Measurements from ENCODE around the gene SCARB1. TPM values are rescaled to one million over a fixed set of nuclear protein-coding genes. Genes with fewer than 3 reads are reported as not detected.

SCARB1 gene
- total and polyA plus RNA-seq, 2 of the 13 experiments (the other 11 are each of a cell fraction or from before 2014, with no cell fraction given), result 63.4 to 160 TPM

GRCh38 chr12:124851342-124851741 lies 12.3 kb downstream of the SCARB1 start (continued):
- TF ChIP-seq CREM (IDR thresholded peaks at IDR 0.05) (0 out of 2 replicates have a peak, but pooled peaks have one; percentile 18), CREM (CRISPR knock-in tag; IDR thresholded peaks at IDR 0.05) (no peak), KMT2B (CRISPR knock-in tag; IDR thresholded peaks at IDR 0.05) (no peak), ZNF749 (CRISPR knock-in tag; IDR thresholded peaks at IDR 0.05; ENCODE audit: borderline replicate concordance) (no peak), SALL1 (CRISPR knock-in tag; IDR thresholded peaks at IDR 0.05) (peak; percentile 31; the same call in 1 of the 2 replicates), EHMT2 (IDR thresholded peaks at IDR 0.05; ENCODE audit: borderline replicate concordance, low read depth, low read length) (0 out of 2 replicates have a peak, but pooled peaks have one; percentile 31), SRSF4 (IDR thresholded peaks at IDR 0.05; ENCODE audit: low read depth, low read length, poor library complexity, severe bottlenecking) (no peak)

- no peak overlapping the region for H3K4me2 ChIP-seq (ENCODE audit: low read depth, low read length)
- no peak for FAIRE-seq
- CTCF ChIA-PET (ENCODE audit: low intra/inter-chr PET ratio, low total read pairs), result no interaction called here
- peaks cover 87% of the 10 kb centered on the region for H3K4me1 ChIP-seq (ENCODE audit: insufficient read depth, low read length)
- in situ Hi-C loops (cut with HindIII; ENCODE audit: extremely low pct_ligation_motif_present, low pct_unique_long_range_greater_than_20kb) (no loop called here), intact Hi-C loops (cut with micrococcal nuclease; ENCODE audit: unreplicated experiment) (no loop called here)
- no TSS peak for BruUV-seq (replicated peaks)
- H3K9me3 ChIP-seq (ENCODE audit: low read length), result no peaks in the 10 kb centered on the region
- peaks cover 16% of the 10 kb centered on the region for H4K20me1 ChIP-seq (ENCODE audit: insufficient read depth, low read length)
- peaks cover 2 to 30% of the 10 kb centered on the region in 2 experiments; a peak in 3 of 5 replicates for H3K36me3 ChIP-seq (replicated peaks in 1 of 2; ENCODE audit: control insufficient read depth in 1 of 2, insufficient read depth in 2 of 2, low read length in 2 of 2)
- no peak overlapping the region for H2AFZ ChIP-seq (ENCODE audit: low read length)
- ATAC-seq, result no peak
- 83% methylated on average over 8 of the region's 8 CpGs for WGBS (ENCODE audit: low lambda C conversion rate)
- no peak overlapping the region for H3K4me3 ChIP-seq (replicated peaks in 1 of 3; ENCODE audit: insufficient read depth in 1 of 3, low read depth in 2 of 3, low read length in 3 of 3)
- H3K79me2 ChIP-seq (ENCODE audit: insufficient read depth, low read length), result peaks cover 73% of the 10 kb centered on the region
- DNase-seq (ENCODE audit: low spot score), result no peak
- no peaks in the 10 kb centered on the region for H3K27me3 ChIP-seq (ENCODE audit: control insufficient read depth in 1 of 2, insufficient read depth in 2 of 2, low read length in 2 of 2)
- no peak overlapping the region for H3K27ac ChIP-seq (ENCODE audit: extremely low read length, insufficient read depth, low read length)
- no peak for TF ChIP-seq ZGPAT (CRISPR knock-in tag; IDR thresholded peaks at IDR 0.05)
- TF ChIP-seq ZNF687 (CRISPR knock-in tag; IDR thresholded peaks at IDR 0.05), result peak; percentile 14
- H3K9ac ChIP-seq (ENCODE audit: insufficient read depth, low read depth, low read length), result no peak overlapping the region
- POLR2A ChIA-PET, result interaction anchor here (0.7 to 1.8 kb wide), 2 partner anchors 15 to 51 kb away, joined by 3 to 4 read pairs; no protein-coding TSS in a partner anchor
Measured at GRCh38 chr12:124849382-124849781, 14.3 kb downstream of the SCARB1 start.
